Activated naive CD8-positive, alpha-beta T cell treated with anti-CD3 and anti-CD28 coated beads for 36 hours (primary cell): ENCODE results near the gene TOX2. TPM values are rescaled to one million over a fixed set of nuclear protein-coding genes. Genes with fewer than 3 reads are reported as not detected.

Experiments used
- DNase-seq: peaks from one replicate; pipeline ENCODE4 v3.0.0; 2021
- H3K27ac Mint-ChIP-seq: one replicate; pipeline ENCODE4 v1.8.0; 2022; ENCODE audit warnings: mild to moderate bottlenecking, moderate library complexity, mixed read lengths
- H3K27me3 Mint-ChIP-seq: one replicate; pipeline ENCODE4 v1.8.0; 2022; ENCODE audit warnings: mild to moderate bottlenecking, mixed read lengths
- H3K36me3 Mint-ChIP-seq: one replicate; pipeline ENCODE4 v1.8.0; 2021; ENCODE audit warnings: mild to moderate bottlenecking, mixed read lengths
- H3K4me1 Mint-ChIP-seq: one replicate; pipeline ENCODE4 v1.8.0; 2021; ENCODE audit warnings: mixed read lengths
- H3K4me3 Mint-ChIP-seq: one replicate; pipeline ENCODE4 v1.8.0; 2022; ENCODE audit warnings: mild to moderate bottlenecking, moderate library complexity, mixed read lengths
- H3K9me3 Mint-ChIP-seq: one replicate; pipeline ENCODE4 v1.8.0; 2022; ENCODE audit warnings: mixed read lengths
- total RNA-seq, 2 experiments: library from RNA; stranded (reverse); gene quantifications; one replicate each; pipeline ENCODE4 v1.2.3, GENCODE V29; 2021

The TOX2 gene
- total RNA-seq, 2 experiments from 2014 or later, result 0.45 to 0.52 TPM

DNA sequence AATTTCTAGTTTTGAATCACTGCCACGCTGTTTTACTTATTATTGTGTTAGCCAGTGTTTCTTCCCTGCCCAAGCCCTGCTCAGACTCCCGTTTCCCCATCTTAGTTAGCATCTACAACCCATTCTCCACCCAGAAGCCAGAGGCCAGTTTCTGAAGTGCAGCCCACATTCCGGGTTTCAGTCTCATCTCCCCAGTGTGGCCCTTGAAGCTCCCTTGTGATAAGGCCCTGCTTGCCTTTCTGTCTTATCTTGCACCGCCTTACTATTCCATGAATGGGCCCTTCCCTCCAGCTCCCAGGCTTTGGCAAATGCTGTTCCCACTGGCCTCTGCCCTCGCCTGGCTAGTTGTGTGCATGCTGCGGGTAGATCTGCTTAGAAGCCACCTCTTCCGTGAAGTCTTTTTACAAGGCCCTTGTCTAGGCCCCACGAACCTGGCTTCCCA lies 41.1 kb downstream of the TOX2 start:
- H3K27me3 Mint-ChIP-seq, result peaks cover 59% of the 10 kb centered on the region

DNA sequence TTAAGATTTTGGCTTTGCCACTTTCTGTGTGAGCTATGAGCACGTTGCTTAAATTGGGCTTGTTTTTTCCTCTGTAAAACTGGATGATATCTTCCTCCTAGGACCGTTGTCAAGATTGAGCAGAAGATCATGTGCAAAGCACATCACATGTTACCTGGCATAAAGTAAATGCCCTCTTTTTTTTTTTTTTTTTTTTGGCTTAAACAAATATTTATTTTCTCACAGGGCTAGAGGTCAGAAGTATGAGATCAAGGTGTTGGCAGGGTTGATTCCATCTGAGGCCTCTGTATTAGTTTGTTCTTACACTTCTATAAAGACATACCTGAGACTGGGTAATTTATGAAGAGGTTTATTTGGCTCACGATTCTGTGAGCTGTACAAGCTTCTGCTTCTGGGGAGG lies 42.7 kb downstream of the TOX2 start:
- DNase-seq, result no peak
- H3K27me3 Mint-ChIP-seq, result peaks cover 59% of the 10 kb centered on the region
- H3K4me1 Mint-ChIP-seq, result peaks cover 60% of the 10 kb centered on the region
- no peak overlapping the region for H3K27ac Mint-ChIP-seq
- H3K36me3 Mint-ChIP-seq, result peaks cover 10% of the 10 kb centered on the region
- peaks cover 10% of the 10 kb centered on the region for H3K9me3 Mint-ChIP-seq
- no peak overlapping the region for H3K4me3 Mint-ChIP-seq

More for the DNA sequence above, 41.1 kb downstream of the TOX2 start:
- Mint-ChIP-seq H3K4me3 (no peak overlapping the region), H3K36me3 (peaks cover 10% of the 10 kb centered on the region), H3K9me3 (peaks cover 10% of the 10 kb centered on the region), H3K27ac (peak overlapping the region; percentile 1), H3K4me1 (peaks cover 60% of the 10 kb centered on the region)
- DNase-seq, result no peak

DNA sequence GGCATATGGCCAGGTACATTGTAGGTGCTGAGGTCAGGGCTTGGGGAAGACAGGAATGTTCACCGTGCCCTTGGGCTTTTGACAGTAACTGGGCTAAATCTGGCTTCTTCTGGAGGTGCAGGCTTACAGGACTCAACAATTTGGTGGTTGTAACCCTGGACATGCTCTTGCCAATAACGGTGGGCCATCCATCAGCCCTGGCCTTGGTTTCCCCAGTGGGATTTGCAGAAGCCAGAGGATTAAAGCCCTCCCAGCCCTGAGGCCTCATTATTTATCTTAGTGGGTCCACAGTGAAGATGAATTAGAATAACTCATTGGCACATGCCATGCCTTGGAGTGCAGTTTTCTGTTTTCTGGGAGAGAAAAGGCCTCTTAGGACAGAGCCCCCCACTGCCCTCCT lies 44.0 kb downstream of the TOX2 start:
- Mint-ChIP-seq H3K27ac (no peak overlapping the region), H3K4me1 (peaks cover 51% of the 10 kb centered on the region), H3K36me3 (peaks cover 10% of the 10 kb centered on the region), H3K27me3 (peaks cover 52% of the 10 kb centered on the region), H3K4me3 (no peak overlapping the region), H3K9me3 (peaks cover 10% of the 10 kb centered on the region)
- DNase-seq, result no peak

DNA sequence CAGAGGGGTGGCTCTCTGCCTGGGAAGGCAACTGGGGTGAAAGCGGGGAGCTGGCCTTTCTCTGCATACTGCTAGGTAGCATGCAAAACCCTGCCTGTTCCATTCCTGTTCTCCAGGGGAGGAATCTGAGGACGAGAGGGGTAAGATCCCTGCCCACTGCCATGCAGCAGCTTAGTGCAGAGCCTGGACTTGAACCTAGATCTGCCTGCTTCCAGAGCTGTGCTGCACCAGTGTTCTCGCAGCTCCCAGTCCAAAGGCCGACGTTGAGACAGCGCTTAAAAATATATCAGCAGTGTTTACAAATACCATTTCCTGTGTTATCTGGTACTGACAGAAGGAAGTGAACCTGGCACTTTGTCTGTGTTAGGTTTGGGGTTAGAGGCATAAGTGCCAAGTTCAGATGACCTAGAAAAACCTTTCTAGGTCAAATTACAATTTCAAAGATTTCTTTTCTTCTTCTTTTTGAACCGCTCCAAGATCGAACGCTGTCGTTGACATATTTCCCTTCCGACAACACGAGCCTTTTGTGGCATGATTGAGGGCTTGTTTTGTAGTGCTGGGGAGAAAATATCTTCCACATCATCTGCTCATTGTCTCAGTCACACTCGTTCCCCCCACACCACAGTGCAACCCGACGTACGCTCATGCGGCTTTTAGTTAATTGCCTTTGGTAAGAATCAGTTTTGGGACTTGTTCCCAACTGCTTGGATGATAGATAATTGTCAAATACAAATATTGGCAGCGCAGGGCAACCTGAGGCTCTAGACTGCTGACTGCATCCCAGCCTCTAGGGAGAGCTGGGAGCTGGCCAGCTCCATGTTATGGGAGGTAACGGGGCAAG lies 44.6 kb downstream of the TOX2 start:
- peaks cover 10% of the 10 kb centered on the region for H3K36me3 Mint-ChIP-seq
- peaks cover 48% of the 10 kb centered on the region for H3K27me3 Mint-ChIP-seq
- peaks cover 47% of the 10 kb centered on the region for H3K4me1 Mint-ChIP-seq
- no peak overlapping the region for H3K27ac Mint-ChIP-seq
- DNase-seq, result no peak
- no peak overlapping the region for H3K4me3 Mint-ChIP-seq
- H3K9me3 Mint-ChIP-seq, result peaks cover 10% of the 10 kb centered on the region

DNA sequence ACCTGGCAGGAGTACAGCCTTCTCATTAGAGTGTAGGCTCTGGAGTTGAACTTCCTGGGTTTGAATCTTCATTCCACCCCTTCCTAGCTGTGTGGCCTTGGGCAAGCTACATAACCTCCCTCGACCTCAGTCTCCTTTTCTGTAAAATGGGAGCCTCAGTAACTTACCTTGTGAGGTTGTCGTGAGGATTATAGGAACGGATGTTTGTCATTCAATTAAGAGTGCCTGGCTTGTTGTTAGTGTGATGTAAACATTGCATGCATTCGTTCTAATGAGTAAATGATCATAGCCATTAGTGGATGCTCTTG lies 45.2 kb downstream of the TOX2 start:
- Mint-ChIP-seq H3K36me3 (peaks cover 10% of the 10 kb centered on the region), H3K4me1 (peaks cover 46% of the 10 kb centered on the region), H3K27ac (no peak overlapping the region), H3K27me3 (peaks cover 52% of the 10 kb centered on the region), H3K9me3 (peaks cover 10% of the 10 kb centered on the region), H3K4me3 (no peak overlapping the region)
- no peak for DNase-seq

DNA sequence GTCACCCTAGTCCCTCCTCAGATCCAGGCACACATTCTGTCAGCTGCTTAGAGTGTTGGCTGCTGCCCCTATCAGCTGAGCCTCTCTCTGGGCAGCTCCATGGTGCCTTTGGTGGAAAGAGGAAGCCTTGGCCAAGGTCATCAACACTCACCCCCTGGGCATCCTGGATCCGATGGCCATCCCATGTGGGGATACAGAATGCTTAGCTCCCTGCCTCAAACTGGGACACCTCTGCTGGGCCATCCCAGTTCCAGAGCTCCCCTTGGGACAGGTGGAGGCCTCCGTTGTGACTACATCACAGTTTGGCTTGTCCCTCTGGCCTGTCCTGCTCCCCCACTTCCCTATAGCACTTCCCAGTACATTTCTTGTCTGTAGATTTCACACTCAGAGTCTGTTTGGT lies 45.6 kb downstream of the TOX2 start:
- Mint-ChIP-seq H3K27me3 (peaks cover 54% of the 10 kb centered on the region), H3K4me1 (peaks cover 45% of the 10 kb centered on the region), H3K27ac (no peak overlapping the region), H3K36me3 (peaks cover 10% of the 10 kb centered on the region), H3K9me3 (peaks cover 10% of the 10 kb centered on the region), H3K4me3 (no peak overlapping the region)
- DNase-seq, result no peak

DNA sequence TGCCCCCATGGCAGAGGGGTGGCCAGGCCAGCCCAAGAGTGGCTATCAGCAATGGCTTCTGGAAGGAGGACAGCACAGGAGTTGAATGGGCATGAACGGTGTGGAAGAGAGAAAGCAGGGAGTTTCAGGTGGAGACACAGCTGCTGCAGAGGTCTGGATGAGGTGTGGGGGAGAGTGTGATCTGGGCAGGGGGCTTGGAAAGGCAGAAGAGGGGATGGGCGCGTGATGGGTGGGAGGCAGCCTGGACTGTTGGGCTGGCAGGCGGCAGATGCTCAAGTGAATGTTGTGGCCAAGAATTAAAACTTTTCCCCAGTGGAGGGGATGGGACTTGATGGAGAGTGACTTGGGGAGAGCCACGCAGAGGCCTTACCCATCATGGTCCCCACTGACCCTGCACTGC lies 46.5 kb downstream of the TOX2 start:
- H3K9me3 Mint-ChIP-seq, result peaks cover 10% of the 10 kb centered on the region
- no peak overlapping the region for H3K27ac Mint-ChIP-seq
- H3K4me1 Mint-ChIP-seq, result peaks cover 37% of the 10 kb centered on the region
- peaks cover 10% of the 10 kb centered on the region for H3K36me3 Mint-ChIP-seq
- no peak for DNase-seq
- peaks cover 54% of the 10 kb centered on the region for H3K27me3 Mint-ChIP-seq
- H3K4me3 Mint-ChIP-seq, result no peak overlapping the region

DNA sequence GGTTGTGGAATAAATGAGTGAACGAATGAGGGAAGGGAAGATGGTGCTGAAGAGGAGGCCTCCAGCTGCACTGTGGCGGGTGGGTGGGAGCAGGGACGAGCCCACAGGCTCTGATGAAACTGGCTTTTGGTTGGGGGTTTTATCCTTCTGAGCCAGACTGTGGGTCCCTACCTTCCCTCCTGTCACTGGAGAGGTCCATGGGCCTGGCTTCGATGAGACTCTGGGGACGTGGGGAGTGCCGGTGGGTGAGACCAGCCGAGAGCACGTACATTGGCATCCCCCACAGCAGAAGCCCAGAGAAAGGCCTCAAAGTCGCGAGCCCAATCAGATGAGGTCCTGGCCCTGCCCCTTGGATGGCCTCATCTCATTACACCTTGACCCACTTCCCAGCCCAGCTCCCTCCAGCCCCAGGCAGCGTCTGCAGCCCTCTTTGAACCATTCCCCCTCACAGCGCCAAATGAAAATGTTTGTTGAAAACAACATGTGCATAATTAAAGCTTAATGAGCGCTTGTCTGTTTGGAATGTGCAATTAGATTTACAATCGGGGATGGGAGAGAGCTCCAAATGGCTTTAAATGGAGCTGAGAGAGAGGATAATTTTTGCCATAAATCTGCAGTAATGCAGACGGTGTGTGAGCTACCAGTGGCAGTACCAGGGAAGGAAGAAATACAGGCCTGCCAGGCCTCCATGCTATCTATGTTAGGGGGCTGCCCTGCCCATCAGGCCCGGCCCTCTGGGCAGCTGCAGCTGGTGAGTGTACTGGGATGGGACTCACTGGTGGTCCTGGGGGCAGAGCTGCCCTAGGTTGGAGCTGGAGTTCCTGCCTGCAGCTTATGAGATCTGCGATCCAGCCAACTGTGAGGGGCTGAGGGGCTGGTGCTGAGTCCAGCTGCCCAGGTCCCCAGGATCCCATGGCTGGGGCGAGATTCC lies 47.2 kb downstream of the TOX2 start:
- H3K9me3 Mint-ChIP-seq, result peaks cover 10% of the 10 kb centered on the region
- peaks cover 33% of the 10 kb centered on the region for H3K4me1 Mint-ChIP-seq
- no peak overlapping the region for H3K27ac Mint-ChIP-seq
- DNase-seq, result no peak
- peaks cover 51% of the 10 kb centered on the region for H3K27me3 Mint-ChIP-seq
- H3K36me3 Mint-ChIP-seq, result peaks cover 10% of the 10 kb centered on the region
- H3K4me3 Mint-ChIP-seq, result no peak overlapping the region

DNA sequence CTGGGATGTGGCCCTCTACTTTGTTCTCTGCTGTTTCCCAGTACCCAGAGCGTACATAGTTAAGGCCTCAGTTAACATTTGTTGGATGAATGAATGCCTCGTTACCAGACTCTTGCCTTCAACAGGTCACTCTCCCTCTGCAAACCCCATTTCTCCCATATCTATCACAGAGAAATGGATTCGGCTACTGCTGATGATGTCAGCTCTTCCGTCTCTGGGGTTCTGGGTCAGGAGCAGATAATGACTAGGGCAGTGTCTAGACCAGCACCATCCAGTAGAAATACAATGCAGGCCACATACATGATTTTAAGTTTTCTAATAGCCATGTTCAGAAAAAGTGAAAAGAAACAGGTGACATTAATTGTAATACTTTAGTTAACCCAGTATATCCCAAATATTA lies 47.9 kb downstream of the TOX2 start:
- Mint-ChIP-seq H3K9me3 (peaks cover 7% of the 10 kb centered on the region), H3K4me3 (no peak overlapping the region)

DNA sequence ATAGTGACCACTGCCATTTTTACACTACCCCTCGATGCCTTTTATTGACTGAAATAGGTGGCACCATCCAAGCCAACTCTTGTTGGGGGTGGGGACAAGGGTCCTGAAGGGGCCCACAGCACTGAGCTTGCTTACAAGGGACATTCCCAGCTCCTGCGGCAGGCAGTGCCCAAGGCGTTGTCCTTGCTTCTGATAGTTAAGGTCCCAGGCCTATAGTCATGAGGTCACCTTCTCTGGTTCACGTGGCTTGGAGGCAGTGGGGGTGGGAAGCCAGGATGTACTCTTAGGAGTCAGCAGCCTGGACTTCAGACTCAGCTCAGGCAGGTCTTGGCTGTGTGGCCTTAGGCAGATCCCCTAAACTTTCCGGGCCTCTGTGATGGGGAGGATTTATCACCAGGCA lies 48.6 kb downstream of the TOX2 start:
- Mint-ChIP-seq H3K9me3 (peaks cover 2% of the 10 kb centered on the region), H3K4me3 (no peak overlapping the region), H3K27me3 (peaks cover 38% of the 10 kb centered on the region), H3K4me1 (peaks cover 30% of the 10 kb centered on the region), H3K36me3 (peaks cover 1% of the 10 kb centered on the region), H3K27ac (no peak overlapping the region)
- DNase-seq, result no peak

More for the DNA sequence above, 47.9 kb downstream of the TOX2 start:
- DNase-seq, result no peak
- Mint-ChIP-seq H3K27ac (no peak overlapping the region), H3K36me3 (peaks cover 7% of the 10 kb centered on the region), H3K27me3 (peaks cover 44% of the 10 kb centered on the region), H3K4me1 (peaks cover 33% of the 10 kb centered on the region)

DNA sequence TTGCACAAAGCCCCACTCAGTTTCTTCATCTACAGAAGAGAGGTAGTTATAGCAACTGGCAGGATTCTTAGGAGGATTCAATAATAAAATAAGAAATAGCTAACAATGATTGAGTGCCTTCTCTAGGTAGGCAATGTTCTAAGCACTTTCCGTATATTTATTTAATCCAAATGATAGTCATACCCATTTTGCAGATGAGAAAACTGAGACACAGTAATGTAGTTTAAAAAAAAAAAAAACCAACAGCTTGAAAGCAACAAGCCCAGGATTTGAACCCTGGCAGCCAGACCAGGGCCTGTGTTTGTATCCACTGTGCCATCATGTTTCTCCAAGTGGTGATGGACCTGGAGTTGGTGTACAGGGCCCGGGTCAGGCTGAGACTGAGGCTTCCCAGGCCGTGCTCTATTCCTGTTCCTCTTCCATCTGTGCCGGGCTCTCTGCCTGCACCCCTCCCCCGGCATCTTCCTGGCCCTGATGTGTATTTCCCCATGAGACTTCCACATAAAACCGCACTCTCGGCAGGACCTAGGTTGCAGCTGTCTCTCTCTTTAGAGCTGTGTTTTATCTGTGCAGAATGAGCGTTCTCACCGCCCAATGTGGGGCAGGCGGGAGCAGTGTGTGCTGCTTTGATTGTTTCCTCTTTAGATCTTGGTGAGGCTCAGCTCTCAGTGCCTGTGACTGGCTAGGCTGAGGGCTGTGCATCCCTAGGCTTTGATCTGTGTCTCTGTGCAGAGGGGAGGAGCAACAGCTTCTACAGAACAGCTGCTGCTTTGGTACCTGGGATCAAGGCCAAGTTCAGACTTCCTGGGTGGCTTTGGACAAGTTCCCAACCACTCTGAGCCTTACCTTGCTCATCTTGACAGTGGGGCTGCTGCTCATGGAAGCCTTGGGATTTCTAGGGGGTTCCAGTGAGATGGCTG lies 49.5 kb downstream of the TOX2 start:
- no peak overlapping the region for H3K4me3 Mint-ChIP-seq

DNA sequence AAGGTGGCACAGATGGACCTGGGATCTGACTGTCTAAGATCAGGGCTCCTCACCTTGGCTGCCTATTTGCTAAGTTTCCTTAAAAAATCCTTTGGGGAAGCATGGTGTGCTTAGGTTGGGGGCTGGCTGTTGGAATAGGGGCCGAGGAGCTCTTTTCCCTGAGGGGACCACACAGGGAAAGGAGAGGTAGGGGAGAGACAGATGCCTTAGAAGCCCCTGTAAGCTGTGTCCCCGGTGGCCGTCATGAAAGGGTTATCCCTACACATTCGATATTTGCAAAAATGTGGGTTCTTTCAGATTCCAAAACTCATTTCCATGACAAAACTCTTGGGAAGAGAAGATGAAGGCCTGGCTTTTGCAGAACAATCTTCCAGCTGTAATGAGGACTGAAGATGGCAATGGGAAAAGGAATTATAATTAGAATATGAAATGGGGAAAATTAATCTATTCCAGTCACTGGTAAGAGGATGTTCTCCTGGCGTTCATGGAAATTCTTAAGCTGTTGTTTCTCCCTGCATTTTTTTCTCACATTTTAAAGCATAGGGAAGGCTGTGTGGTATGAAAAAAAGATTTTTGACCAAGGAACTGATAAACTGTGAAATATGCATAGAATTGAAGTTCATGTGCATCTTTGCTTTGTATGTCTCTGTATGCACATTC lies 53.8 kb downstream of the TOX2 start:
- H3K27ac Mint-ChIP-seq, result no peak overlapping the region
- H3K4me3 Mint-ChIP-seq, result no peak overlapping the region
- H3K36me3 Mint-ChIP-seq, result no peaks in the 10 kb centered on the region
- no peak for DNase-seq
- peaks cover 13% of the 10 kb centered on the region for H3K4me1 Mint-ChIP-seq
- no peaks in the 10 kb centered on the region for H3K9me3 Mint-ChIP-seq
- H3K27me3 Mint-ChIP-seq, result peaks cover 15% of the 10 kb centered on the region

More for the DNA sequence above, 49.5 kb downstream of the TOX2 start:
- H3K27me3 Mint-ChIP-seq, result peaks cover 32% of the 10 kb centered on the region
- H3K4me1 Mint-ChIP-seq, result peaks cover 26% of the 10 kb centered on the region
- H3K9me3 Mint-ChIP-seq, result no peaks in the 10 kb centered on the region
- DNase-seq, result no peak
- H3K36me3 Mint-ChIP-seq, result no peaks in the 10 kb centered on the region
- H3K27ac Mint-ChIP-seq, result no peak overlapping the region

DNA sequence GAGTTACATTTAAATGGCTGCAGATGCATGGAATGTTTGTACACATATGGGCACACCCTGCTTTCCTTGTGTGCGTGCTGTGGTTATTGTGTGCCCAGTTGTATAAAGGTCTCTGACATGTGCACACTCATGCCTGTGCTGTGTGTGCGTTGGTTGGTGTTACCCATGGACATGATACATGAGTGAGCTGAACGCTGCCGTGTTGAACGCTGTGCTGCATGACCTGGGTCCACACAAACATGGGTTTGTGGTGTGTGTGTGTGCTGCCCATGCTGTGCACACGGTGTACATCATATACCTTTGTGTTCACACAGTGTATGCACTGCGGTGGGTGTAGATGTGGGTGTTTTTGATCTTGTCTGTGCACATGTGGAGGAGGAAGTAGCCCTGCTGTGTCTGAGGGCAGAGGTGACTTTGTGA lies 54.4 kb downstream of the TOX2 start:
- peaks cover 16% of the 10 kb centered on the region for H3K4me1 Mint-ChIP-seq
- H3K36me3 Mint-ChIP-seq, result no peaks in the 10 kb centered on the region
- DNase-seq, result no peak
- no peaks in the 10 kb centered on the region for H3K9me3 Mint-ChIP-seq
- H3K27ac Mint-ChIP-seq, result no peak overlapping the region
- no peak overlapping the region for H3K4me3 Mint-ChIP-seq
- peaks cover 14% of the 10 kb centered on the region for H3K27me3 Mint-ChIP-seq

DNA sequence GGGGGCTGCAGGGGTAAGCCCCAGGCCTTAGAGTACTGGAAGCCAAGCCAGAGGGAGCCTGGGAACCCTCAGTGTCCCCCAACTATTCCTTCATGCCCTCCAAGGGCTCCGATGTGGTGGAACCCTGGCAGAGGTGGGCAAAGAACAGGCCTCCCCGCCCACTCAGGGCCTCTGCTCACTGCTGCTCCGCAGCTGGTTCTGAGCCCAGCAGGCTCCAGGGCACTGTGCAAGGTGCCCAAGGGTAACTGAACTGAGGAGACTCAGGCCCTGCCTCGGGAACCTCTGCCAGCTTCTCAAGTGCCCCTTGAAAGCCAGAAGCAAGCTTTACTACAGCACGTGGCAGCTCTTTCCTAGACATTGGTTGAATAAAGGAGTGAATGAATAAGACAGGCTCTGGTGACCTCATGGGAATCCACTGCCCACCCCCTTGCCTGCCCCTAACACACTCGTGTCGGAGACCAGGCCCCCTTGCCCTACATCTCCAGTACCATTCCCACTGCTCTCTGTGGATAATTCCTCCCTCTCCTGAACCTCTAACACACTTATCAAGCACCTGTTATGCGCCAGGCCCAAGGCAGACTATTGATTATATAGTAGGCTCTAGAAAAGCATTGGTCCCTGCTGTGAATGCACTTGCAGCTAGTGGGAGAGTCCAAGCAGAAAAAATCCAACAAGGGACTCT lies 55.0 kb downstream of the TOX2 start:
- H3K27me3 Mint-ChIP-seq, result peaks cover 9% of the 10 kb centered on the region
- no peak overlapping the region for H3K4me3 Mint-ChIP-seq
- H3K27ac Mint-ChIP-seq, result no peak overlapping the region
- peaks cover 11% of the 10 kb centered on the region for H3K4me1 Mint-ChIP-seq
- H3K36me3 Mint-ChIP-seq, result no peaks in the 10 kb centered on the region
- DNase-seq, result no peak
- no peaks in the 10 kb centered on the region for H3K9me3 Mint-ChIP-seq
